NK-92 (cell line): ENCODE data around the gene ST7.

Experiments
- DNase-seq: peaks from one replicate; lab custom pipeline; 2025; ENCODE audit not compliant: unreplicated experiment; lab: John Stamatoyannopoulos, UW

ST7 gene

DNA sequence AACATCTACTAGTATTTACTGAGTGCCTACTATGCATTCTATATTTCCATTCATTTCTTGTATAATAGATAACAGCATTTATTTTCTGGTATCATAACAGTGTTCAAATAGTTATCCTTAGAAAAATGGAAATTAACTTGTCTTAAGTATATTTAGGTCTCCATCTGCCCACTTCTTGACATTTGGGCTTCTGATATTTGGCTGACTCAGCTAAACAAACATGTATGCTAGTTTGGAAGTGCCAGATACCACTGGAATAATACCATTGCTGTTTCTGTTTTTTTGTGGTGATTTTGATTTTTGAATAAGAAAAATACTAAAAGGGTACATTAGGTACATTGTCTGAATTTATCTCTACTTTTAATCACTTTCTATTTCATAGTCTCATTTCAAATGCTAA, 169.2 kb downstream of the ST7 start:
- DNase-seq, result no peak

DNA sequence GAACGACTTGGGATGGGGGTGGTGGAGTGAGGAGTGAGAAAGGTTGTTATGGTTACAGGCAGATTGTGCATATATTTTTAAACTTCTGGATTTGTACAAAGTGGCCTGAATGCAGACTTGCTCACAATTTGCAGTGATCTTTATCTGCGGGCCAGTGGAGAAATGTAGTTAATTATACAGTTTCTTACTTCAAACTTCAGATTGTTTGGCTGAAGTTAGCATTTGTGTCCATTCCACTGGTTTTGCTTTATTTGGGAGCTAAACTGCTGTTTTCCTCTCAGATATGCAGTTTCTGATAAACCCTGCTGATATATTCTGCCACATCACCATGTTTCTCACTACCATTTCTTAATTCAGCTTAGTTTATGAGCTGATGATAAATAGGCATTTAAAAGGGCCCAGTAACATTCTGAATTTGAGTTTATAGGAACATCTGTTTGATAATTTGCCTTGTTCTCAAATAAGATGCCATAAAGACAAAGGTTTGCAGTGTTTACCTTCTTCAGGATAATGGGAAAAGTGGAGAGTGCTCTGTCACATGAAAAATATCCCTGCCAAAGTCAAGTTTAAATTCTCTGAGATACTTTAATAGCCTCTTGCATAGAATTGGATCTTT, 170.1 kb downstream of the ST7 start:
- DNase-seq, result no peak

GRCh38 chr7:117124591-117125220, 171.4 kb downstream of the ST7 start:
- no peak for DNase-seq

GRCh38 chr7:117126676-117127075, 173.4 kb downstream of the ST7 start:
- DNase-seq, result no peak

- DNase-seq, result no peak
These were observed 174.4 kb downstream of the ST7 start for GRCh38 chr7:117127585-117128168.

GRCh38 chr7:117129521-117129955, 176.2 kb downstream of the ST7 start:
- no peak for DNase-seq

GRCh38 chr7:117130262-117130661, 177.0 kb downstream of the ST7 start:
- DNase-seq, result no peak

DNA sequence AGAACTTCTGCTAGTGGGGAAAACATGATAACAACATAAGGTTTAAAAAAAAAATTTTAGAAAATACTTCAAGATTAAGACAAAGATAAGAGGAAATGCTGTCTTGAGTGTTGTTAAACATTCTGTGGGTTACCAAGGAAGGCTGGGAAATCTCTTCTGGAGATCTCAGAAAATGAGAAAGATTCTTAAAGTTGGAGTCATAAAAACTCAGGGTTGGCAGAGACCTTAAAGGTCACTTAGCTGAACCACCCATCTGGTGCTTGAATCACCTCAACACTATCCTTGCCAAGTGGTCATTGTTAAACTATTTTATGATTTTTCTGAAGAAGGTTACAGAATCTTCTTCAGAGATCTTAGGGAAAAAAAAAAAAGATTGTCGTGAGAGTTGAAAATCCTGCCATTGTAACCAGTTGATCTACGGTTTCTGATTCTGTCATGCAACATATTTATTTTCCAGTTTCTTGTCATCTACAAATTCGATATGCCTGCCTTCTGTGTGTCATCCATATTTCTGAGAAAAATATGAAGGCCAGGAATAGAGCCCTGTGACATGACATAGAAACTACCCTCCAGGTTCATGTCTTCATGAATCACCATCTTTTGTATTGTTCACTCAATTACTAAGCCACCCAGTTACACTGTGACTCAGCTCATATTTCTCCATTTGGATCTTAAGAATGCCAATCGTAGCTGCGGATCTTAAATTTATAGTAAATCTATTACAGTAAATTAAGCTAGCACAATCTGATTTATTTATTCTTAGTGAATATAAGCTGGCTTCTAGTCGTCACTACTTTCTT, 179.2 kb downstream of the ST7 start:
- DNase-seq, result no peak

DNA sequence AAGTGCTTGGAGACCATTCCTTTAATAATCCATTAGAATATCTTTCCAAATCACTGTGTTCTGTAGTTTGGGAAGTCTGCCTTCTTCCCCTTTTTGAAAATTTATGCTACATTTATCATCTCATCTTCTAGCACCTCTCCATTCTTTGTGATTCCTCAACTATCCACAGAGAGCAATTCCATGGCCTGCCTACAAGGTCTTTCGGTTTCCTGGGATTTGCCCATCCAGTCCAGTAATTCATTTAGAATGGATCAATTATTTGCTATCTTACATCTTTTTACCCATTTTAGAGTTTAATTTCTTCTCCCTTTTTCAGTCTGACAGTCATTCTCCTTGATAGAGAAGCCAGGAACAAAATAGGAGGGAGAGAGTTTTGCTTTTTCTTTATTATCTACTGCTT, 179.8 kb downstream of the ST7 start:
- DNase-seq, result no peak

DNA sequence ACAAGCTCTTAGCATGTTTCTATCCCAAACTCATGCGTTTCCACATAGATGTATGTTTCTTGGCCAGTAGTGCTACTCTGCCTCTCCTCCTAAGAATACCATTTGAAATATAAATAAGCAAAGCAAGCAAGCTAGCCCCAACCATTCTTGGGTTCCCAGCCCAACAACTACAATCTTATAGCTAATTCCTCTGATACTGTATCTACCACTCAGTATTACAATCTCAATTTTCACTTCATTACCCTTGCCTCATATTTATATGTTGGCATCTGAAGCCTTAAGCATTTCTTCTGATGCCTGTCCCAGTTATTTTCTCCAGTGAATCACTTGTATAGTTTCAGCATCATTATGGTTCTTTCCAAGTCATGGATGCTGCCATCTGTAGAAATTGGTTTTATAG, 181.1 kb downstream of the ST7 start:
- no peak for DNase-seq

- no peak for DNase-seq
These were observed 181.7 kb downstream of the ST7 start for GRCh38 chr7:117134889-117135552.

DNA sequence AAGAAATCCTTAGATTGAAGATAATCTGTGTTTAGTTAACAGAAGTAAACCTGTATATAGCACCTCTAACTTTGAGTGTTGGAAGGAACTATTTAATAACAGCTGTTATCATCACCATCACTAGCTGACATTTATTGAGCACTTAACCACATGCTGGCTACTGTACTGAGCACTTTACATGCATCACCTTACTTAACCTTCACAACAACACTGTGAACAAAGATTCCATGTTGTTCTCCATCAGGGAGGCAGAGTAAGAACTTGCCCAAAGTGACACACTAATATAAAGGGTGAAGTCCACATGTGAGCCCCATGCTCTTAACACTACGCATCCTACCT, 182.2 kb downstream of the ST7 start:
- DNase-seq, result no peak

- no peak for DNase-seq
These were observed 184.6 kb downstream of the ST7 start for GRCh38 chr7:117137868-117138267.

DNA sequence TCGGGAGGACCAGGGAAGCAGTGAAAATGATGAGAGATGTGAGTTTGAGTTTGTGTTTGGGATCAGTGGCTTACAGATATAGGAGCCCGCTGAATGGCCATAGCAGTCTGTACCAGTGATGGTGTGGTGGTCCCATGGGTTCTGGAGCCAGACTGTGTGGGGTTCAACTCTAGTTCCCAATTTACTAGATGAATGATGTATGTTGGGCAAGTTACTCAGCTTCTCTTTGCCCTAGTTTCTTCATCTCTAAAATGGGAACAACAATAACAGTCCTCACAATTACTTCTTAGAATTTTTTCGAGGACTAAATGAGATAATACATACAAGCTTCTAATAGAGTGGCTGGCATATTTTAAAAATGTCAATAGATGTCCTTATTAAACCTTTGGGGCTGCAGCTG, 185.2 kb downstream of the ST7 start:
- DNase-seq, result no peak

GRCh38 chr7:117138981-117139380, 185.7 kb downstream of the ST7 start:
- DNase-seq, result no peak

DNA sequence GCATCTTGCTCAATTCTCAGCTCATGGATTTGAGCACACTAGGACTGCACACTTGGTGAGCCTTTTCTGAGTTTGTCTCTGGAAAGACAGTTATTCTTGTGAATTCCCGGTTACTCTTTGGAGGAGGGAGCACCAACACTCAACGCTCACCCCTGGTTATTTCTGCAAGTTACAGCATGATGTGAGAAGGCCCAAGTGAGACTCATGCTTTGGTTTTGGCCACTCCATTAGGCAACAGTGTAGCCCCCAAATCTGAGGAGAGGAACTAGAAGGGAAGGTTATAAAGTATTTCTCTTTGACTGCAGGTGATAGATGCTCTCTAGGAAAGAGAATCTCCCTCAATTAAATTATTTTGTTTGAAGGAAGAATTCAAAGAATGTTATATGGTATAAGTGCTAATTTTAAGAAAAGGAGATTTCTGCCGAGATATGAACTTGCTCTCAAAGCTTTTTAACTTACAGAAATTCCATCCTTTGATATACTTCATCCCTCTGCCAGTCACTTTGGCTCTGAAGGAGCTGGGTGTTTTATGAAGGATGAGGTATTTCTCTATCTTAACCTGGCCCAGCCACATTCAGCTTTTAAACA, 186.2 kb downstream of the ST7 start:
- DNase-seq, result no peak

DNA sequence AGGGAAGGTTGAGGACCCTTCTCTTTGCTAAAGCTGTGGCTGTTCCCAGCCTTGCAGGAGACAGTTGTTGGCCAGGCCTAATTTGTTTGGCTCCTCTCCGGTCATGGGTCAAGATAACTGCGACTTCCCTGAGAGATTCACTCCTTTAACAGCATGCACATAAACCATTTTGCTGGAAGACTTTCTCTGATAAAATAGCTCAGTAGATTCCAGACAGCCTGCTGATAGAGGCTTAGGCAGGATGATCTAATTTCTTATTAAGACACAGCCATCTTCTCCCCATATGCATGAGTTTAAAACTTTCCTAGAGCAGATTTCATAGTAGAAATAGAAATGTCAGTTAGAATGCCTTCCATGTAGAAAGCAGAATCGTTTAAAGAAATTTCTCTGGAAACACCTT, 187.6 kb downstream of the ST7 start:
- no peak for DNase-seq

DNA sequence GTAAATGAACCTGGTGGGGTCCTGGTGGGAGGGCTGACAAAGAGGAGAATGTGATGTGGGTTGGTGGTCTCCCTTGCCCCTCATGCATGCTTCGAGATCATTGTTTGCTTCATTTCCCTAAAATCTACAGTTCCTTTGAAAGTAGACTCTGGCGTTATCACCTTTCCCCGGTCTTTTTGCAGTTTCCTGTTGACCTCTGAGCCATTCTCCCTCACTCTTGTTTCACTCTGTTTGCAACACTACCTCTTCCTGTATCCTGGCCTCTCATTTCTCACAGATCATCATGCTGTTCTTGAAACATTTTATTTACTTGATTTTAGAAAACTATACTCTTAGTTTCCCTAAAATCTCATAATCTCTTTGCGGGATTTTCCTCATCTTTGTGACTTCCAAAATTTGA, 189.8 kb downstream of the ST7 start:
- DNase-seq, result no peak

DNA sequence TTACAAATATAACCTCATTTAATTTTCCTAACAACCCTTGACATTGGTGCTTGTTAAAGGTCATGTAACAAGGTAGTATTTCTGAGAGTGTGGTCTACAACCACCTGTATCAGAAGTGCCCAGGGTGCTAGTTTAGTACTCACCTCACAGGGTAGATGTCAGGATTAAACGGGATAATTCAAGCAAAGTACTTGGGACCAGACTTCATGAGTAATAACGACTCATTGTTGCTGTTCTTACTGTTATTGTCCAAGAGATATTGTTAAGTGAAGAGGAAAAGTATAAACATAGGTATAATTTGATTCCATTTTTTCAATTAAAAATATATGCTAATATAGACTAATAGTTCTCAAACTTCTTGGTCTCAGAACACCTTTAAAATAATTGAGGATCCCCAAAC, 190.3 kb downstream of the ST7 start:
- DNase-seq, result no peak

DNA sequence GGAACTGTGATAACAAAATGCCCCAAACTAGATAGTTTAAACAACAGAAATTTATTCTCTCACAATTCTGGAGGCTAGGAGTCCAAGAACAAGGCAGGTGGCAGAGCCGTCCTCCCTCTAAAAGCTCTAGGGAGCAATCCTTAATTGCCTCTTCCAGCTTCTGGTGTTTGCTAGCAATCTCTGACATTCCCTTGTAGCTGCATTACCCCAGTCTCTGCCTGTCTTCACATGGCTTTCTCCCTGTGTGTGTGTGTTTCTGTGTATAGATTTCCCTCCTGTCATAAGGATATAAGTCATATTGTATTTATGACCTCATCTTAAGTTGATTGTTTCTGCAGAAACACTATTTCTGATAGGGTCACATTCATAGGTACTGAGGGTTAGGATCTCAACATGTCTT, 192.0 kb downstream of the ST7 start:
- DNase-seq, result no peak

GRCh38 chr7:117146059-117146458, 192.8 kb downstream of the ST7 start:
- DNase-seq, result no peak
